Esophagus squamous epithelium (tissue), 5 donors: Measurements from ENCODE around the gene KCNAB2. TPM values are rescaled to one million over a fixed set of nuclear protein-coding genes. Genes with fewer than 3 reads are reported as not detected.

Source experiments
- DNase-seq: peaks from one replicate; lab custom pipeline; 2025; lab: John Stamatoyannopoulos, UW
- H3K27ac ChIP-seq, 4 donors: fragments of 200-600 bp; sonication (generic); one replicate each; pipeline ENCODE4 v1.5.1; 2016 to 2019; ENCODE audit warnings: mild to moderate bottlenecking in 1 of 4
- H3K27me3 ChIP-seq, 4 donors: fragments of 200-600 bp; sonication (generic); 1 replicate in 3 of 4; 2 replicates in 1 of 4; pipeline versions ENCODE4 v1.5.1 to v1.6.0; 2017 to 2021; ENCODE audit warnings: antibody characterized with exemption in 1 of 4
- H3K36me3 ChIP-seq, 3 donors: fragments of 200-600 bp; sonication (generic); one replicate each; pipeline ENCODE4 v1.5.1; 2016 to 2019
- H3K4me1 ChIP-seq, 3 donors: fragments of 200-600 bp; sonication (generic); one replicate each; pipeline ENCODE4 v1.5.1; 2017 to 2019
- H3K4me3 ChIP-seq, 4 donors: fragments of 200-600 bp; sonication (generic); 1 replicate in 3 of 4; 2 replicates in 1 of 4; pipeline ENCODE4 v1.5.1; 2016 to 2019; ENCODE audit warnings: mild to moderate bottlenecking in 2 of 4, moderate library complexity in 1 of 4
- H3K9me3 ChIP-seq, 3 donors: fragments of 200-600 bp; sonication (generic); one replicate each; pipeline ENCODE4 v1.5.1; 2016 to 2019
- CTCF ChIP-seq, 6 experiments: fragments of 450-650 bp in 4 of 6; fragments of 200-600 bp in 2 of 6; sonication (generic) in 2 of 6; IDR thresholded peaks; one replicate each; pipeline ENCODE4 v1.5.1; 2016 to 2019; ENCODE audit warnings: antibody characterized with exemption in 6 of 6, mild to moderate bottlenecking in 4 of 6, moderate library complexity in 4 of 6
- POLR2A ChIP-seq, 4 donors: fragments of 450-650 bp; IDR thresholded peaks; one replicate each; pipeline ENCODE4 v1.6.1; 2017; ENCODE audit warnings: antibody characterized with exemption in 4 of 4, mild to moderate bottlenecking in 4 of 4, moderate library complexity in 3 of 4
- WGBS, 2 donors: methylation state at CpG; one replicate each; pipeline ENCODE4 v1.1.5; 2018; 5-methylcytosine and 5-hydroxymethylcytosine counted together
- intact Hi-C: fragments of 100-400 bp; cut with DNase I; formaldehyde crosslinking; loops from one replicate; pipeline ENCODE4 v1.15.0; 2022
- total RNA-seq, 4 donors: library from RNA; depleted of rRNA; stranded (reverse); fragments of >200 nt; gene quantifications; one replicate each; pipeline ENCODE4 v1.1.0, GENCODE V29; 2016
- donor health status: DM: yes; HTN: yes; CAD: no.

KCNAB2 gene
- total RNA-seq, 4 donors from 2014 or later = 1.8 to 9.3 (median 3.9) TPM

DNA sequence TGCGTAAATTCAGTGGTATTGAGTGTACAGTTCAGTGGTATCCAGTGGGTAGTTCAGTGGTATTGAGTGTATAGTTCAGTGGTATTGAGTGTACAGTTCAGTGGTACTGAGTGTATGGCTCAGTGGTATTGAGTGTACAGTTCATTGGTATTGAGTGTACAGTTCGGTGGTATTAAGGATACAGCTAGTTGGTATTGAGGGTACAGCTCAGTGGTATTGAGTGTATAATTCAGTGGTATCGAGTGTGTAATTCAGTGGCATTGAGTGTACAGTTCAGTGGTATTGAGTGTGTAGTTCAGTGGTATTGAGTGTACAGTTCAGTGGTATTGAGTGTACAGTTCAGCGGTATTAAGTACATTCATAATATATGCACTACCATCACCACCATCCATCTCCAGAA is 23.5 kb upstream of the KCNAB2 start:
- no peak for DNase-seq
- Histone ChIP-seq H3K27ac (no peak overlapping the region), H3K36me3 (no peaks in the 10 kb centered on the region), H3K9me3 (no peaks in the 10 kb centered on the region), H3K4me1 (peaks cover 8 to 30% (median 11%) of the 10 kb centered on the region in 3 donors), H3K27me3 (peaks cover 0 to 49% (median 0%) of the 10 kb centered on the region in 4 donors), H3K4me3 (no peak overlapping the region)
- intact Hi-C loops = no loop called here
- TF ChIP-seq CTCF (IDR thresholded peaks at IDR 0.05) = no peak
- TF ChIP-seq POLR2A (IDR thresholded peaks at IDR 0.05) = no peak
- WGBS, 2 donors = 78 to 92% methylated on average over 4 of the region's 4 CpGs

DNA sequence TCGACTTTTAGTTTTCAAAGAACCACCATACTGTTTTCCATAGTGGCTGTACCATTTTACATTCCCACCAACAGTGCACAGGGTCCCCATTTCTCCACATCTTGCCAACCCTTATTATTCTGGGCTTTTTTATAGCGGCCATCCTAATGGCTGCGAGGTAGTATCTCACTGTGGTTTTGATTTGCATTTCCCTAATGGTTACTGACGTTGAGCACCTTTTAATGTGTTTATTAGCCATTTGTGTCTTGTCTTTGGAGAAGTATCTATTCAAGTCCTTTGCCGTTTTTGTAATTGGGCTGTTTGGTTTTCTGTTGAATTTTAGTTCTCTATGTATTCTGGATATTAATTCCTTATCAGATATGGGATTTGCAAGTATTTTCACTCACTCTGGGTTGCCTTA is 22.3 kb upstream of the KCNAB2 start:
- no peaks in the 10 kb centered on the region for H3K9me3 ChIP-seq
- TF ChIP-seq POLR2A (IDR thresholded peaks at IDR 0.05) (no peak), CTCF (IDR thresholded peaks at IDR 0.05) (no peak)

GRCh38 chr1:6024376-6024775 is 21.3 kb upstream of the KCNAB2 start:
- Histone ChIP-seq H3K4me1 (peaks cover 8 to 21% (median 11%) of the 10 kb centered on the region in 3 donors), H3K9me3 (no peaks in the 10 kb centered on the region), H3K4me3 (no peak overlapping the region), H3K36me3 (no peaks in the 10 kb centered on the region), H3K27ac (no peak overlapping the region), H3K27me3 (peaks cover 0 to 67% (median 0%) of the 10 kb centered on the region in 4 donors)
- WGBS, 2 donors = 76 to 94% methylated on average over 5 of the region's 6 CpGs
- intact Hi-C loops = no loop called here
- no peak for DNase-seq
- no peak for TF ChIP-seq CTCF (IDR thresholded peaks at IDR 0.05)
- no peak for TF ChIP-seq POLR2A (IDR thresholded peaks at IDR 0.05)

More for the DNA sequence above, 22.3 kb upstream of the KCNAB2 start:
- no peak for DNase-seq
- no peak overlapping the region for H3K27ac ChIP-seq
- peaks cover 8 to 19% (median 11%) of the 10 kb centered on the region in 3 donors for H3K4me1 ChIP-seq
- no peaks in the 10 kb centered on the region for H3K36me3 ChIP-seq
- H3K4me3 ChIP-seq = no peak overlapping the region
- WGBS, 2 donors = 74 to 77% methylated on average over 5 of the region's 5 CpGs
- intact Hi-C loops = no loop called here
- peaks cover 0 to 61% (median 0%) of the 10 kb centered on the region in 4 donors for H3K27me3 ChIP-seq

- intact Hi-C loops = no loop called here
- DNase-seq = no peak
Observed at GRCh38 chr1:6025269-6026094, 20.2 kb upstream of the KCNAB2 start.

More at GRCh38 chr1:6025269-6026094, 20.2 kb upstream of the KCNAB2 start:
- Histone ChIP-seq H3K27ac (peak overlapping the region in 3 of 4 donors; percentile 39 to 72 (median 71)), H3K9me3 (no peaks in the 10 kb centered on the region), H3K4me3 (peak overlapping the region; percentile 11 to 58 (median 31)), H3K4me1 (peaks cover 8 to 24% (median 11%) of the 10 kb centered on the region in 3 donors), H3K36me3 (no peaks in the 10 kb centered on the region), H3K27me3 (peaks cover 0 to 70% (median 0%) of the 10 kb centered on the region in 4 donors)
- 25 to 26% methylated on average over 4 to 9 of the region's 29 CpGs for WGBS, 2 donors
- TF ChIP-seq CTCF (IDR thresholded peaks at IDR 0.05) = no peak
- no peak for TF ChIP-seq POLR2A (IDR thresholded peaks at IDR 0.05)
